Mesenchymal stem cell (in vitro differentiated cells and primary cell): ENCODE data around the gene ADTRP. TPM values are rescaled to one million over a fixed set of nuclear protein-coding genes. Genes with fewer than 3 reads are reported as not detected.

ENCODE experiments used
- DNase-seq: peaks from one replicate; pipeline ENCODE4 v3.0.0-alpha.2; 2013
- H2AFZ ChIP-seq: one replicate; pipeline ENCODE4 v1.6.1; 2013; ENCODE audit warnings: low read depth, mild to moderate bottlenecking, control low read depth, inconsistent platforms, low read length, moderate library complexity
- H2AK5ac ChIP-seq: 2 replicates; pipeline ENCODE4 v1.6.1; 2013; ENCODE audit warnings: low read length, moderate library complexity, mild to moderate bottlenecking, inconsistent platforms; ENCODE audit not compliant: severe bottlenecking
- H2BK120ac ChIP-seq: one replicate; pipeline ENCODE4 v1.6.1; 2013; ENCODE audit warnings: low read depth, mild to moderate bottlenecking, inconsistent platforms, low read length, moderate library complexity
- H2BK12ac ChIP-seq, 2 experiments: one replicate each; pipeline ENCODE4 v1.6.1; 2013; ENCODE audit warnings: inconsistent platforms in 2 of 2, low read length in 2 of 2, mild to moderate bottlenecking in 2 of 2, moderate library complexity in 2 of 2, control low read depth in 1 of 2
- H2BK15ac ChIP-seq: one replicate; pipeline ENCODE4 v1.6.1; 2013; ENCODE audit warnings: mild to moderate bottlenecking, low read depth, inconsistent platforms; ENCODE audit not compliant: poor library complexity, severe bottlenecking
- H2BK5ac ChIP-seq: 2 replicates; pipeline ENCODE4 v1.6.1; 2013; ENCODE audit warnings: low read depth, mild to moderate bottlenecking, low read length, control low read depth, inconsistent platforms; ENCODE audit not compliant: poor library complexity, severe bottlenecking
- H3K14ac ChIP-seq, 2 experiments: one replicate each; pipeline ENCODE4 v1.6.1; 2013; ENCODE audit warnings: inconsistent platforms in 2 of 2, low read length in 2 of 2, control low read depth in 1 of 2, mild to moderate bottlenecking in 1 of 2, moderate library complexity in 1 of 2
- H3K18ac ChIP-seq, 2 experiments: one replicate each; pipeline ENCODE4 v1.6.1; 2013; ENCODE audit warnings: inconsistent platforms in 2 of 2, low read length in 2 of 2, control low read depth in 1 of 2, low read depth in 1 of 2, mild to moderate bottlenecking in 1 of 2
- H3K23ac ChIP-seq, 2 experiments: one replicate each; pipeline ENCODE4 v1.6.1; 2013; ENCODE audit warnings: inconsistent platforms in 2 of 2, low read length in 2 of 2, mild to moderate bottlenecking in 2 of 2, moderate library complexity in 2 of 2, control low read depth in 1 of 2
- H3K27ac ChIP-seq: 2 replicates; pipeline ENCODE4 v1.5.1; 2013; ENCODE audit warnings: mild to moderate bottlenecking, moderate library complexity, low read length, control low read depth, inconsistent platforms; ENCODE audit not compliant: poor library complexity, severe bottlenecking
- H3K27me3 ChIP-seq, 2 experiments: 2 replicates each; pipeline versions ENCODE4 v1.6.1 to v1.7.0; 2013; ENCODE audit warnings: low read length in 2 of 2, mild to moderate bottlenecking in 2 of 2, moderate library complexity in 2 of 2, control low read depth in 1 of 2, inconsistent platforms in 1 of 2; ENCODE audit not compliant: control insufficient read depth in 1 of 2, insufficient read depth in 1 of 2
- H3K36me3 ChIP-seq, 2 experiments: 2 replicates each; pipeline versions ENCODE4 v1.6.1 to v1.7.0; 2013; ENCODE audit warnings: low read length in 2 of 2, control low read depth in 1 of 2, inconsistent platforms in 1 of 2, low read depth in 1 of 2, mild to moderate bottlenecking in 1 of 2; ENCODE audit not compliant: insufficient read depth in 2 of 2, control insufficient read depth in 1 of 2
- H3K4ac ChIP-seq, 2 experiments: one replicate each; pipeline ENCODE4 v1.6.1; 2013; ENCODE audit warnings: inconsistent platforms in 2 of 2, low read length in 2 of 2, mild to moderate bottlenecking in 2 of 2, moderate library complexity in 2 of 2, control low read depth in 1 of 2, low read depth in 1 of 2
- H3K4me1 ChIP-seq: 2 replicates; pipeline ENCODE4 v1.6.1; 2013; ENCODE audit warnings: low read depth, low read length, control low read depth; ENCODE audit not compliant: control insufficient read depth, insufficient read depth
- H3K4me2 ChIP-seq: 2 replicates; pipeline ENCODE4 v1.6.1; 2013; ENCODE audit warnings: low read length, mild to moderate bottlenecking, inconsistent platforms; ENCODE audit not compliant: poor library complexity, severe bottlenecking
- H3K4me3 ChIP-seq, 2 experiments: 2 replicates each; pipeline versions ENCODE4 v1.5.1 to v1.7.0; 2013; ENCODE audit warnings: low read length in 2 of 2, mild to moderate bottlenecking in 2 of 2, control low read depth in 1 of 2, low read depth in 1 of 2; ENCODE audit not compliant: insufficient read depth in 1 of 2
- H3K79me1 ChIP-seq: replicated peaks from 2 replicates; pipeline ENCODE4 v1.6.1; 2013; ENCODE audit warnings: mild to moderate bottlenecking, control low read depth, low read length, inconsistent platforms; ENCODE audit not compliant: poor library complexity, severe bottlenecking
- H3K9ac ChIP-seq: 2 replicates; pipeline ENCODE4 v1.7.0; 2013; ENCODE audit warnings: mild to moderate bottlenecking, low read length, moderate library complexity
- H3K9me3 ChIP-seq: 2 replicates; pipeline ENCODE4 v1.7.0; 2013; ENCODE audit warnings: mild to moderate bottlenecking, low read length; ENCODE audit not compliant: control insufficient read depth
- H4K8ac ChIP-seq: one replicate; pipeline ENCODE4 v1.6.1; 2013; ENCODE audit warnings: inconsistent platforms, mild to moderate bottlenecking, low read length, moderate library complexity
- H4K91ac ChIP-seq: one replicate; pipeline ENCODE4 v1.6.1; 2013; ENCODE audit warnings: mild to moderate bottlenecking, low read length, inconsistent platforms
- WGBS: methylation state at CpG from one replicate; pipeline ENCODE4 v1.1.7; 2013; ENCODE audit warnings: mixed read lengths; 5-methylcytosine and 5-hydroxymethylcytosine counted together
- polyA plus RNA-seq, 2 experiments: library from polyadenylated mRNA; stranded (reverse); fragments of 200-250 nt; gene quantifications; one replicate each; pipeline ENCODE4 v1.2.3, GENCODE V29; 2013

ADTRP gene
- polyA plus RNA-seq (2013, experiment 1 of 2) = 1.4 TPM
- 0.81 TPM for polyA plus RNA-seq (2013, experiment 2 of 2)

DNA sequence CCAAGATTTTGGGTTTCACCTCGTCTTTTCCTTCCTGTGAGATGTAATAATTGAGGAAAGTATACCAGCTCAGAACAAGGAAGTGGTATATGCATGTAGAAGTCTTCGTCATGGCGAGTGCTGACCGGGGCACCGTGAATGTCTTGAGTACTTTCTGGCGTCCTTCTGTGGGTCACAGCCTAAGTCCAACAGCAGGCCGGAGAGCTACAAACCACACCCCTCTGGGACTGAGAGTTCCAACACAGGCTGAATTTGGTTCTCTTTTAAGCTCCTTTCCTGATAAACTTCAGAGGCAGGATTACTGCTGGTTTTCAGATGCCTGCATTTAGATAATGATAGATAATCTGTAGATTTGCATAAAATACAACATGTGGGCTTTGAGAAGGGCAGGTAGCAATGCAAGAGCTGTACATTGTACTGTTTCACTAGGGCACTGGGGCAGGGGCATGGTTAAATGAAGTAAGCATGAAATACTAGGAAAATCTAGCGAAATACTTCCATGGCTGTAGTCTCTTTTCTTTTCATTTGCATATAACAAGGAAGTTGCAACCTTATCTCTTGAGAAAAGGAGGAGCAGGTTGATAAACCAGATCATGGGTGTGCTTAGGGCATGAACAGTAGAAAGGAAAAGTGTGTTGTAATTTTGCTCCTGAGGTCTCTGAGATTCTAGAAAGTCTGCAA lies at the start of gene ADTRP:
ADTRP (minus strand) TSS at position 156 of the 681 bp plus-strand sequence; CDS start at position 112, 44 bp downstream.
- 93% methylated on average over 7 of the region's 8 CpGs for WGBS
- H3K79me1 ChIP-seq = no peaks in the 10 kb centered on the region
- H2AFZ ChIP-seq = no peak within 1 kb of the TSS
- no peaks in the 10 kb centered on the region for H3K27me3 ChIP-seq
- no peak within 1 kb of the TSS for H3K18ac ChIP-seq
- H3K4me2 ChIP-seq = no peak within 1 kb of the TSS
- H3K14ac ChIP-seq = no peak within 1 kb of the TSS
- H3K4me1 ChIP-seq = no peaks in the 10 kb centered on the region
- no peak within 1 kb of the TSS for H3K27ac ChIP-seq
- H2AK5ac ChIP-seq = peak within 1 kb of the TSS; percentile 53
- no peaks in the 10 kb centered on the region for H3K9me3 ChIP-seq
- no peak within 1 kb of the TSS for H4K91ac ChIP-seq
- H2BK5ac ChIP-seq = no peak within 1 kb of the TSS
- H3K36me3 ChIP-seq = no peaks in the 10 kb centered on the region
- no peak within 1 kb of the TSS for H2BK120ac ChIP-seq
- DNase-seq = no peak
- H2BK15ac ChIP-seq = no peak within 1 kb of the TSS
- peak within 1 kb of the TSS in 1 of 2 experiments; percentile 16 for H3K4me3 ChIP-seq
- H3K4ac ChIP-seq = no peak within 1 kb of the TSS
- no peak within 1 kb of the TSS for H3K23ac ChIP-seq
- H3K9ac ChIP-seq = peak within 1 kb of the TSS; percentile 16
- no peak within 1 kb of the TSS for H4K8ac ChIP-seq
- peak within 1 kb of the TSS in 1 of 2 experiments; percentile 55 for H2BK12ac ChIP-seq

GRCh38 chr6:11826779-11827178 lies 48.2 kb upstream of the ADTRP start:
- peak overlapping the region in 1 of 2 experiments; percentile 71 for H3K14ac ChIP-seq
- no peak overlapping the region for H3K23ac ChIP-seq

DNA sequence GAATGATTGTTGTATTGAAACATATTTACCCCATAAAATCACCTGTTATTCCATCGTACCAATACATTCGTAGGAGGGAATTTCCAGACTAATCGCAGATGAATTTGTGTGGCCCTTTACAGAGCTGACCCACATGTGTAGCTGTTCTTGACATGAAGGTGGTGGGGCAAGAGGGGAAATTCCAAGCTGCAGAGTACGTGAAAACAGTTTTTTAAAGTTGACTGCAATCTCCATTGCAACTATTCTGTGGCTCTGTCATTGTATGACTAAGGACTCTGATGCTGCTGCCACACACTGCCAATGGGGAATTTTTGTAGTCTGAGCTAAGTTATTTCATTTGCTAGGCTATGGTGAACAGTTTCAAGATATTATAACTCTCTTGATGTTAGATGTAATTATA lies 46.4 kb upstream of the ADTRP start:
- no peaks in the 10 kb centered on the region for H3K4me1 ChIP-seq
- DNase-seq = peak; percentile 70

More at GRCh38 chr6:11826779-11827178, 48.2 kb upstream of the ADTRP start:
- Histone ChIP-seq H3K4me2 (no peak overlapping the region), H3K4me3 (no peak overlapping the region), H2BK5ac (no peak overlapping the region), H2AK5ac (no peak overlapping the region), H3K18ac (no peak overlapping the region), H3K79me1 (no peaks in the 10 kb centered on the region), H3K4ac (no peak overlapping the region), H3K27me3 (no peaks in the 10 kb centered on the region), H3K9ac (no peak overlapping the region), H3K4me1 (no peaks in the 10 kb centered on the region), H2BK15ac (no peak overlapping the region), H2BK120ac (no peak overlapping the region), H2BK12ac (peak overlapping the region in 1 of 2 experiments; percentile 47), H4K91ac (no peak overlapping the region), H2AFZ (no peak overlapping the region), H3K27ac (no peak overlapping the region), H3K9me3 (no peaks in the 10 kb centered on the region), H4K8ac (peak overlapping the region; percentile 12), H3K36me3 (no peaks in the 10 kb centered on the region)
- WGBS = 84% methylated on average over 8 of the region's 8 CpGs
- no peak for DNase-seq

GRCh38 chr6:11822346-11822745 lies 43.7 kb upstream of the ADTRP start:
- H3K4me2 ChIP-seq = no peak overlapping the region

More for the DNA sequence above, 46.4 kb upstream of the ADTRP start:
- no peak overlapping the region for H3K23ac ChIP-seq
- H2BK120ac ChIP-seq = no peak overlapping the region
- no peak overlapping the region for H3K14ac ChIP-seq
- H4K8ac ChIP-seq = no peak overlapping the region
- no peaks in the 10 kb centered on the region for H3K79me1 ChIP-seq
- no peak overlapping the region for H4K91ac ChIP-seq
- H3K4me2 ChIP-seq = no peak overlapping the region
- H3K4ac ChIP-seq = no peak overlapping the region
- no peaks in the 10 kb centered on the region for H3K9me3 ChIP-seq
- no peak overlapping the region for H2AFZ ChIP-seq
- H3K4me3 ChIP-seq = no peak overlapping the region
- no peaks in the 10 kb centered on the region for H3K27me3 ChIP-seq
- no peaks in the 10 kb centered on the region for H3K36me3 ChIP-seq
- H2BK5ac ChIP-seq = no peak overlapping the region
- H3K9ac ChIP-seq = no peak overlapping the region
- no peak overlapping the region for H2BK12ac ChIP-seq
- no peak overlapping the region for H2BK15ac ChIP-seq
- WGBS = 64% methylated on average over 4 of the region's 4 CpGs
- no peak overlapping the region for H3K18ac ChIP-seq
- no peak overlapping the region for H2AK5ac ChIP-seq
- H3K27ac ChIP-seq = no peak overlapping the region

More at GRCh38 chr6:11822346-11822745, 43.7 kb upstream of the ADTRP start:
- Histone ChIP-seq H2BK12ac (no peak overlapping the region), H3K9me3 (peaks cover 4% of the 10 kb centered on the region), H4K91ac (peak overlapping the region; percentile 31), H3K23ac (no peak overlapping the region), H3K27ac (no peak overlapping the region), H3K36me3 (no peaks in the 10 kb centered on the region), H3K4me1 (no peaks in the 10 kb centered on the region), H2BK5ac (no peak overlapping the region), H3K9ac (no peak overlapping the region), H2BK120ac (no peak overlapping the region), H3K4me3 (no peak overlapping the region), H3K27me3 (no peaks in the 10 kb centered on the region), H3K18ac (no peak overlapping the region), H2BK15ac (no peak overlapping the region), H3K79me1 (no peaks in the 10 kb centered on the region), H3K14ac (no peak overlapping the region), H2AK5ac (no peak overlapping the region), H3K4ac (no peak overlapping the region), H2AFZ (no peak overlapping the region), H4K8ac (no peak overlapping the region)
- no peak for DNase-seq
- 96% methylated on average over 5 of the region's 5 CpGs for WGBS
